GM12874 (cell line): ENCODE data around the gene PACRG.

Experiments
- TF ChIP-seq, protein P1 (sequence below): IDR thresholded peaks from 2 replicates; pipeline ENCODE4 v1.5.1; 2011; ENCODE audit warnings: low read depth, mild to moderate bottlenecking, control low read depth, low read length, moderate library complexity; ENCODE audit not compliant: insufficient read depth

Gene PACRG

GRCh38 chr6:163325390-163325784, 597.6 kb downstream of the PACRG start:
- TF ChIP-seq, protein P1, sequence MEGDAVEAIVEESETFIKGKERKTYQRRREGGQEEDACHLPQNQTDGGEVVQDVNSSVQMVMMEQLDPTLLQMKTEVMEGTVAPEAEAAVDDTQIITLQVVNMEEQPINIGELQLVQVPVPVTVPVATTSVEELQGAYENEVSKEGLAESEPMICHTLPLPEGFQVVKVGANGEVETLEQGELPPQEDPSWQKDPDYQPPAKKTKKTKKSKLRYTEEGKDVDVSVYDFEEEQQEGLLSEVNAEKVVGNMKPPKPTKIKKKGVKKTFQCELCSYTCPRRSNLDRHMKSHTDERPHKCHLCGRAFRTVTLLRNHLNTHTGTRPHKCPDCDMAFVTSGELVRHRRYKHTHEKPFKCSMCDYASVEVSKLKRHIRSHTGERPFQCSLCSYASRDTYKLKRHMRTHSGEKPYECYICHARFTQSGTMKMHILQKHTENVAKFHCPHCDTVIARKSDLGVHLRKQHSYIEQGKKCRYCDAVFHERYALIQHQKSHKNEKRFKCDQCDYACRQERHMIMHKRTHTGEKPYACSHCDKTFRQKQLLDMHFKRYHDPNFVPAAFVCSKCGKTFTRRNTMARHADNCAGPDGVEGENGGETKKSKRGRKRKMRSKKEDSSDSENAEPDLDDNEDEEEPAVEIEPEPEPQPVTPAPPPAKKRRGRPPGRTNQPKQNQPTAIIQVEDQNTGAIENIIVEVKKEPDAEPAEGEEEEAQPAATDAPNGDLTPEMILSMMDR: no peak

GRCh38 chr6:163327165-163327880, 599.5 kb downstream of the PACRG start:
- TF ChIP-seq, protein P1: no peak

DNA sequence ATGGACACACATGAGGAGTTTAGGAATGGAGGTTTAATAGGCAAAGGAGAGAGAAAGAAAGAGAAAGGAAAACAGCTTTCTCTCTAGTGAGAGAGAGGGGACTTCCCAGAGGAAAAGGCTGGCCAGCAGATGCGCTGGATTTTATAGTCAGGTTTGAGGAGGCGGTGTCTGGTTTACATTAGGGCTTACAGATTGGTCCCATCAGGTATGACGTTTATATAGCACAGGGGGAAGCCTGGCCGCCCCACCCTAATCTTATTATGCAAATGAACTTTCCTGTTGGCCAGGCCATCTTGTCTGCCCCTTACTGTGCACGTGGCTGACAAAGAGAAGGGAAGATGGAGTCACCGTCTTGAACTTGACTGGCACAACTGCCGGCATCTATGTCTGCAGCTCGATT, 600.1 kb downstream of the PACRG start:
- TF ChIP-seq, protein P1: no peak

- TF ChIP-seq, protein P1: no peak
Observed at GRCh38 chr6:163328411-163328810, 600.6 kb downstream of the PACRG start.

- TF ChIP-seq, protein P1: no peak
Observed at GRCh38 chr6:163329991-163330390, 602.2 kb downstream of the PACRG start.

DNA sequence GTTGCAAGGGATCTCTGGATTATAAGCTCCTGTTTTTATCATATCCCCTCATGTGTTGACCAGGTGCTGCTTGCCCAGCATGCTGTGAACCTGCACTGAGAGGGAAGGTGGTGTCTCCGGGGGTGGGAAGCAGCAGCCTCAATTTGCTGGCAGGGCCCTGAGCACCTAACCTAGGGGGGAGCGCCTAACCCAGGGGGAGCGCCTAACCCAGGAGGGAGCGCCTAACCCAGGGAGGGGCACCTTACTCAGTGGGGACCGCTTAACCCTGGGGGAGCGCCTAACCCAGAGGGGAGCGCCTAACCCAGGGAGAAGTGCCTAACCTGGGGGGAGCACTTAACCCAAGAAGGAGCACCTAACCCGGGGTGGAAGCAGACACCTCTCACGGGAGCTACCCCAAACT, 603.5 kb downstream of the PACRG start:
- TF ChIP-seq, protein P1: no peak

- TF ChIP-seq, protein P1: no peak
Observed at GRCh38 chr6:163332575-163332974, 604.8 kb downstream of the PACRG start.
